DND-41 (cell line): Measurements from ENCODE around the gene ECT2L.

Source experiments
- ATAC-seq: fragments of 200-7000 bp; cut with Tn5 transposase; 3 replicates; pipeline ENCODE4 v1.9.1; 2021; ENCODE audit warnings: low read depth; ENCODE audit not compliant: insufficient read depth
- DNase-seq: peaks from one replicate; pipeline ENCODE4 v3.0.0-alpha.2; 2020
- H2AFZ ChIP-seq: 2 replicates; pipeline ENCODE4 v1.6.0; 2012; ENCODE audit warnings: low read depth, low read length
- H3K27ac ChIP-seq: 2 replicates; pipeline ENCODE4 v1.5.1; 2012; ENCODE audit warnings: low read length, inconsistent platforms
- H3K27me3 ChIP-seq: fragments of 200-600 bp; sonication (generic); 2 replicates; pipeline ENCODE4 v1.6.0; 2012; ENCODE audit warnings: low read length, mild to moderate bottlenecking, inconsistent platforms; ENCODE audit not compliant: insufficient read depth, poor library complexity
- H3K36me3 ChIP-seq: 2 replicates; pipeline ENCODE4 v1.5.1; 2012; ENCODE audit warnings: low read length, inconsistent platforms; ENCODE audit not compliant: insufficient read depth
- H3K4me1 ChIP-seq: 2 replicates; pipeline ENCODE4 v1.5.1; 2012; ENCODE audit warnings: mild to moderate bottlenecking, low read length; ENCODE audit not compliant: insufficient read depth
- H3K4me2 ChIP-seq: 2 replicates; pipeline ENCODE4 v1.6.0; 2012; ENCODE audit warnings: mild to moderate bottlenecking, moderate library complexity, low read length, inconsistent platforms; ENCODE audit not compliant: insufficient read depth
- H3K4me3 ChIP-seq, 2 experiments: fragments of 200-600 bp in 1 of 2; shearing (Covaris generic) in 1 of 2; 2 replicates each; pipeline ENCODE4 v1.5.1; 2012 to 2016; ENCODE audit warnings: inconsistent platforms in 2 of 2, low read length in 2 of 2, mild to moderate bottlenecking in 2 of 2, low read depth in 1 of 2, moderate library complexity in 1 of 2
- H3K79me2 ChIP-seq: 2 replicates; pipeline ENCODE4 v1.6.0; 2012; ENCODE audit warnings: low read length, inconsistent platforms; ENCODE audit not compliant: insufficient read depth
- H3K9ac ChIP-seq: 2 replicates; pipeline ENCODE4 v1.6.0; 2012; ENCODE audit warnings: low read depth, mild to moderate bottlenecking, inconsistent platforms, low read length, moderate library complexity
- H3K9me3 ChIP-seq: 2 replicates; pipeline ENCODE4 v1.5.1; 2012; ENCODE audit warnings: low read length, moderate library complexity, mild to moderate bottlenecking, inconsistent platforms; ENCODE audit not compliant: insufficient read depth, severe bottlenecking
- H4K20me1 ChIP-seq: 2 replicates; pipeline ENCODE4 v1.6.0; 2012; ENCODE audit warnings: low read length; ENCODE audit not compliant: insufficient read depth
- EZH2 ChIP-seq: IDR thresholded peaks from 3 replicates; pipeline ENCODE4 v1.6.1; 2012; ENCODE audit warnings: borderline replicate concordance, low read depth, mild to moderate bottlenecking, moderate library complexity, low read length, inconsistent platforms; ENCODE audit not compliant: severe bottlenecking
- TF ChIP-seq, protein P1 (sequence below): IDR thresholded peaks from 2 replicates; pipeline ENCODE4 v1.5.1; 2012; ENCODE audit warnings: borderline replicate concordance, low read length, moderate library complexity, mild to moderate bottlenecking; ENCODE audit not compliant: poor library complexity, severe bottlenecking; ENCODE audit errors: extremely low read depth

The ECT2L gene

DNA sequence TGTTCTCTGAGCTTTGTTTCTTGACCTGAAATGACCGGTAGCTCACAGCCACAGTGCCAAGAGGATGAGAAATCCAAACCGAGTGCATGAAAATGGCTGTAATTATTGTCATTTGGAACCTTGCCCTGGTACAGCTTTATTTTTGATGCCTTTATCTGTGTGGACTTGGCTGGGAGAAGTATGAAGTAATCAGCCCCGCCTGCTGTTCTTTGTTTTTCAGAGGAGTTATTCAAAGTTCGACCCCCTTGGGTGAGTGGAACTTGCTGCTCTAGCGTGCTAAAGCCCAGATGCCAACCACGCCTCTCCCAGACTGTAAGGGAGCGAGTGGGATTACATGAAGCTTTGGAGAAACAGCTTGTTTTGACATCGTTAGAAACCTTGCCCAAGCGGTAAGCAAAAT, 48.3 kb downstream of the ECT2L start:
- DNase-seq: no peak
- no peak overlapping the region for H3K4me2 ChIP-seq

DNA sequence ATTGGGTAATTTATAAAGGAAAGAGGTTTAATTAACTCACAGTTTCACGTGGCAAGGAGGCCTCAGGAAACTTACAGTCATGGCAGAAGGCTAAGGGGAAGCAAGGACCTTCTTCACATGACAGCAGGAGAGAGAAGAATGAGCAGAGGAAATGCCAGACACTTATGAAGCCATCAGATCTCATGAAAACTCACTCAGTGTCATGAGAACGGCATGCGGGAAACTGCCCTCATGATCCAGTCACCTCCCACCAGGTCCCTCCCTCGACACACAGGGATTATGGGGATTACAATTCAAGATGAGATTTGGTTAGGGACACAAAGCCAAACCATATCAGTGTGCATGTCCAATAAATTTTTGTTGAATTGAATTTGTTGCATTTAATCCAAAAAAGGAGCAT, 52.0 kb downstream of the ECT2L start:
- Histone ChIP-seq H3K4me2 (no peak overlapping the region), H3K79me2 (no peaks in the 10 kb centered on the region), H3K4me1 (no peaks in the 10 kb centered on the region), H3K27ac (no peak overlapping the region), H3K36me3 (no peaks in the 10 kb centered on the region), H3K9ac (no peak overlapping the region), H3K27me3 (no peaks in the 10 kb centered on the region), H4K20me1 (no peaks in the 10 kb centered on the region), H3K4me3 (no peak overlapping the region), H3K9me3 (no peaks in the 10 kb centered on the region), H2AFZ (no peak overlapping the region)
- TF ChIP-seq EZH2: no peak
- TF ChIP-seq, protein P1, sequence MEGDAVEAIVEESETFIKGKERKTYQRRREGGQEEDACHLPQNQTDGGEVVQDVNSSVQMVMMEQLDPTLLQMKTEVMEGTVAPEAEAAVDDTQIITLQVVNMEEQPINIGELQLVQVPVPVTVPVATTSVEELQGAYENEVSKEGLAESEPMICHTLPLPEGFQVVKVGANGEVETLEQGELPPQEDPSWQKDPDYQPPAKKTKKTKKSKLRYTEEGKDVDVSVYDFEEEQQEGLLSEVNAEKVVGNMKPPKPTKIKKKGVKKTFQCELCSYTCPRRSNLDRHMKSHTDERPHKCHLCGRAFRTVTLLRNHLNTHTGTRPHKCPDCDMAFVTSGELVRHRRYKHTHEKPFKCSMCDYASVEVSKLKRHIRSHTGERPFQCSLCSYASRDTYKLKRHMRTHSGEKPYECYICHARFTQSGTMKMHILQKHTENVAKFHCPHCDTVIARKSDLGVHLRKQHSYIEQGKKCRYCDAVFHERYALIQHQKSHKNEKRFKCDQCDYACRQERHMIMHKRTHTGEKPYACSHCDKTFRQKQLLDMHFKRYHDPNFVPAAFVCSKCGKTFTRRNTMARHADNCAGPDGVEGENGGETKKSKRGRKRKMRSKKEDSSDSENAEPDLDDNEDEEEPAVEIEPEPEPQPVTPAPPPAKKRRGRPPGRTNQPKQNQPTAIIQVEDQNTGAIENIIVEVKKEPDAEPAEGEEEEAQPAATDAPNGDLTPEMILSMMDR: no peak
- DNase-seq: no peak
- no peak for ATAC-seq

More for the DNA sequence above, 48.3 kb downstream of the ECT2L start:
- no peak for ATAC-seq
- Histone ChIP-seq H3K9me3 (no peaks in the 10 kb centered on the region), H3K79me2 (no peaks in the 10 kb centered on the region), H4K20me1 (no peaks in the 10 kb centered on the region), H3K9ac (no peak overlapping the region), H3K4me1 (no peaks in the 10 kb centered on the region), H3K36me3 (no peaks in the 10 kb centered on the region), H2AFZ (no peak overlapping the region), H3K27me3 (no peaks in the 10 kb centered on the region), H3K27ac (no peak overlapping the region), H3K4me3 (no peak overlapping the region)
- TF ChIP-seq, protein P1: no peak
- TF ChIP-seq EZH2: no peak

DNA sequence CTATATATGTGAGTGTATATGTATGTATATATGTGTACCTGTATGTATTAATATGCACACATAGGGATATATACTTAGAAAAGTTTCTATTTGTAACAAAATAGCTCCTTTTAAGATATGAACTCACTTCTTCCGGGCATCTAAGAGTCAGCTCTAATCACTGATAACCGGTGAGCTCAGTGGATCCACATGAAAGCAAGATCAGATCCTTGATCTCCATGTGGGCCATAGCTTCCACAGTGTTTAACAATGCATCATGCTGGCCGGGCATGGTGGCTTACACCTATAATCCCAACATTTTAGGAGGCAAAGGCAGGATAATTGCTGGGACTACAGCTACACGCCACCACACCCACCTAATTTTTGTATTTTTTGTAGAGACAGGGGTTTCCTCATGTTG, 52.6 kb downstream of the ECT2L start:
- no peak for ATAC-seq
- Histone ChIP-seq H3K4me2 (no peak overlapping the region), H3K4me3 (no peak overlapping the region)

DNA sequence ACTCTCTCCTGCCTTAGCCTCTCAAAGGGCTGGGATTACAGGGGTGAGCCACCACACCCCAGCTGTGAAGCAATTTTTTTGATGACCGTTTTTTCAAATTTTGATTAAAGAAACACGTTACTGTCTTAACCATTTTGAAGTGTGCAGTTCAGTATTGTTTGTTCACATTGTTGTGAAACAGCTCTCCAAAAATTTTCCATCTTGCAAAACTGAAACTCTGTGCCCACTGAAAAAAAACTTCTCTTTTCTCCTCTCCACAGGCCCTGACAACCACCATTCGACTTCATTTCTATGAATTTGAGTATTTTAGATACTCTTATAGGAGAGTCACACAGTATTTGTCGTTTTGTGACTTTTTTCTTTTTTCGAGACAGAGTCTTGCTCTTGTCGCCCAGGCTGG, 53.9 kb downstream of the ECT2L start:
- H3K27ac ChIP-seq: no peak overlapping the region
- H3K4me3 ChIP-seq: no peak overlapping the region
- TF ChIP-seq, protein P1: no peak
- TF ChIP-seq EZH2: no peak
- no peak overlapping the region for H3K9ac ChIP-seq
- no peak overlapping the region for H2AFZ ChIP-seq
- H3K4me2 ChIP-seq: no peak overlapping the region
- no peaks in the 10 kb centered on the region for H3K9me3 ChIP-seq
- H3K4me1 ChIP-seq: no peaks in the 10 kb centered on the region
- H3K27me3 ChIP-seq: no peaks in the 10 kb centered on the region
- no peaks in the 10 kb centered on the region for H4K20me1 ChIP-seq
- H3K36me3 ChIP-seq: no peaks in the 10 kb centered on the region
- no peaks in the 10 kb centered on the region for H3K79me2 ChIP-seq
- DNase-seq (no peak), ATAC-seq (no peak)

More for the DNA sequence above, 52.6 kb downstream of the ECT2L start:
- TF ChIP-seq, protein P1: no peak
- H3K9me3 ChIP-seq: no peaks in the 10 kb centered on the region
- H3K27me3 ChIP-seq: no peaks in the 10 kb centered on the region
- DNase-seq: no peak
- H3K79me2 ChIP-seq: no peaks in the 10 kb centered on the region
- H3K36me3 ChIP-seq: no peaks in the 10 kb centered on the region
- H3K9ac ChIP-seq: no peak overlapping the region
- no peak overlapping the region for H2AFZ ChIP-seq
- H3K4me1 ChIP-seq: no peaks in the 10 kb centered on the region
- no peak overlapping the region for H3K27ac ChIP-seq
- no peaks in the 10 kb centered on the region for H4K20me1 ChIP-seq
